Upper lobe of right lung (tissue), 1 donor: ENCODE results near the gene LIPF. TPM values are rescaled to one million over a fixed set of nuclear protein-coding genes. Genes with fewer than 3 reads are reported as not detected.
"Not testable (repeated sequence)": the region's sequence is repeated elsewhere in the genome, so short reads cannot be mapped to it uniquely, and the experiment has no call there.

Experiments
- ATAC-seq: fragments of 200-7000 bp; cut with Tn5 transposase; one replicate; pipeline ENCODE4 v1.9.1; 2020; ENCODE audit warnings: mild to moderate bottlenecking, moderate library complexity
- DNase-seq: peaks from one replicate; pipeline ENCODE4 v3.0.0-alpha.2; 2020
- H3K27ac ChIP-seq: fragments of 200-600 bp; one replicate; pipeline ENCODE4 v1.8.0; 2022
- H3K27me3 ChIP-seq: fragments of 200-600 bp; one replicate; pipeline ENCODE4 v1.8.0; 2022; ENCODE audit warnings: mild to moderate bottlenecking
- H3K36me3 ChIP-seq: fragments of 200-600 bp; one replicate; pipeline ENCODE4 v1.8.0; 2022
- H3K4me1 ChIP-seq: fragments of 200-600 bp; one replicate; pipeline ENCODE4 v1.8.0; 2022
- H3K4me3 ChIP-seq: fragments of 200-600 bp; one replicate; pipeline ENCODE4 v1.8.0; 2022; ENCODE audit warnings: mild to moderate bottlenecking
- H3K9me3 ChIP-seq: fragments of 200-600 bp; one replicate; pipeline ENCODE4 v1.8.0; 2022
- intact Hi-C: fragments of 100-400 bp; cut with DNase I; formaldehyde crosslinking; loops from one replicate; pipeline ENCODE4 v1.11.0; 2022
- total RNA-seq: library from RNA; stranded (reverse); fragmentation: NEBNext Ultra II Directional; extraction: Animal tissue kit (Norgen Biotek cat#: 25700); gene quantifications from one replicate; pipeline ENCODE4 v1.2.1, GENCODE V29; 2021
- TF ChIP-seq, protein P1 (sequence below): fragments of 200-600 bp; IDR thresholded peaks from one replicate; pipeline ENCODE4 v1.8.0; 2022; ENCODE audit warnings: antibody characterized with exemption
- donor health status: DM: no; HTN: yes; CAD: no; lungs with severe emphysema.

Gene LIPF
- total RNA-seq, 1 donor from 2014 or later, result not detected

GRCh38 chr10:88660598-88660884 lies 3.7 kb upstream of the LIPF start:
- Histone ChIP-seq H3K36me3 (no peaks in the 10 kb centered on the region), H3K27me3 (no peaks in the 10 kb centered on the region), H3K27ac (no peak overlapping the region), H3K4me3 (no peak overlapping the region), H3K4me1 (no peaks in the 10 kb centered on the region), H3K9me3 (no peaks in the 10 kb centered on the region)
- intact Hi-C loops, result no loop called here
- TF ChIP-seq, protein P1, sequence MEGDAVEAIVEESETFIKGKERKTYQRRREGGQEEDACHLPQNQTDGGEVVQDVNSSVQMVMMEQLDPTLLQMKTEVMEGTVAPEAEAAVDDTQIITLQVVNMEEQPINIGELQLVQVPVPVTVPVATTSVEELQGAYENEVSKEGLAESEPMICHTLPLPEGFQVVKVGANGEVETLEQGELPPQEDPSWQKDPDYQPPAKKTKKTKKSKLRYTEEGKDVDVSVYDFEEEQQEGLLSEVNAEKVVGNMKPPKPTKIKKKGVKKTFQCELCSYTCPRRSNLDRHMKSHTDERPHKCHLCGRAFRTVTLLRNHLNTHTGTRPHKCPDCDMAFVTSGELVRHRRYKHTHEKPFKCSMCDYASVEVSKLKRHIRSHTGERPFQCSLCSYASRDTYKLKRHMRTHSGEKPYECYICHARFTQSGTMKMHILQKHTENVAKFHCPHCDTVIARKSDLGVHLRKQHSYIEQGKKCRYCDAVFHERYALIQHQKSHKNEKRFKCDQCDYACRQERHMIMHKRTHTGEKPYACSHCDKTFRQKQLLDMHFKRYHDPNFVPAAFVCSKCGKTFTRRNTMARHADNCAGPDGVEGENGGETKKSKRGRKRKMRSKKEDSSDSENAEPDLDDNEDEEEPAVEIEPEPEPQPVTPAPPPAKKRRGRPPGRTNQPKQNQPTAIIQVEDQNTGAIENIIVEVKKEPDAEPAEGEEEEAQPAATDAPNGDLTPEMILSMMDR, result no peak
- ATAC-seq (no peak), DNase-seq (no peak)

- H3K27ac ChIP-seq, result no peak overlapping the region
- H3K36me3 ChIP-seq, result no peaks in the 10 kb centered on the region
- intact Hi-C loops, result no loop called here
- no peak overlapping the region for H3K4me3 ChIP-seq
- DNase-seq, result no peak
- H3K4me1 ChIP-seq, result no peaks in the 10 kb centered on the region
- H3K9me3 ChIP-seq, result no peaks in the 10 kb centered on the region
- TF ChIP-seq, protein P1, result no peak
- no peaks in the 10 kb centered on the region for H3K27me3 ChIP-seq
- ATAC-seq, result no peak
These were observed 3.2 kb upstream of the LIPF start for GRCh38 chr10:88661018-88661417.

GRCh38 chr10:88661577-88661976 lies 2.7 kb upstream of the LIPF start:
- DNase-seq, result no peak

DNA sequence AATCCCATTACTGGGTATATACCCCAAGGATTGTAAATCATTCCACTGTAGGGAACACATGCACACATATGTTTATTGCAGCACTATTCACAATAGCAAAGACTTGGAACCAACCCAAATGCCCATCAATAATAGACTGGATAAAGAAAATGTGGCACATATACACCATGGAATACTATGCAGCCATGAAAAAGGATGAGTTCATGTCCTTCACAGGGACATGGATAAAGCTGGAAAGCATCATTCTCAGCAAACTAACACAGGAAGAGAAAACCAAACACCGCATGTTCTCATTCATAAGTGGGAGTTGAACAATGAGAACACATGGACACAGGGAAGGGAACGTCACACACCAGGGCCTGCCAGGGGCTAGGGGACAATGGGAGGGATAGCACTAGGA lies 1.1 kb upstream of the LIPF start:
- H3K27ac ChIP-seq, H3K4me3 ChIP-seq, H3K9me3 ChIP-seq, ATAC-seq, H3K4me1 ChIP-seq, H3K27me3 ChIP-seq, DNase-seq, intact Hi-C loops, H3K36me3 ChIP-seq: not testable (repeated sequence)

More at GRCh38 chr10:88661577-88661976, 2.7 kb upstream of the LIPF start:
- H3K27me3 ChIP-seq, result no peaks in the 10 kb centered on the region
- TF ChIP-seq, protein P1, result no peak
- H3K9me3 ChIP-seq, result no peaks in the 10 kb centered on the region
- H3K27ac ChIP-seq, result no peak overlapping the region
- no peaks in the 10 kb centered on the region for H3K4me1 ChIP-seq
- H3K36me3 ChIP-seq, result no peaks in the 10 kb centered on the region
- intact Hi-C loops, result no loop called here
- no peak for ATAC-seq
- H3K4me3 ChIP-seq, result no peak overlapping the region

DNA sequence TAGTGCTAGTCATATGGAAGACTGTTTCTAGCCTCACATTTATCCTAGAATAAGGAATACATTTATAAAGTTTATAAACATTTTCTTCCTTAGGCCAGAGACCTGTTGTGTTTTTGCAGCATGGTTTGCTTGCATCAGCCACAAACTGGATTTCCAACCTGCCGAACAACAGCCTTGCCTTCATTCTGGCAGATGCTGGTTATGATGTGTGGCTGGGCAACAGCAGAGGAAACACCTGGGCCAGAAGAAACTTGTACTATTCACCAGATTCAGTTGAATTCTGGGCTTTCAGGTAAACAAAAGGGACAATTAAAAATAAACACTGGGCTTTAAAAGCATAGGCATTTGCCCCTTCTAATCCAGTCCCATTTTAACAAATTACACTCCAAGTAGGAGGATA lies 4.2 kb downstream of the LIPF start:
- H3K27ac ChIP-seq, result no peak overlapping the region
- H3K4me3 ChIP-seq, result no peak overlapping the region
- DNase-seq (no peak), ATAC-seq (no peak)
- H3K4me1 ChIP-seq, result no peaks in the 10 kb centered on the region
- TF ChIP-seq, protein P1, result no peak
- no peaks in the 10 kb centered on the region for H3K27me3 ChIP-seq
- no peaks in the 10 kb centered on the region for H3K9me3 ChIP-seq
- no peaks in the 10 kb centered on the region for H3K36me3 ChIP-seq
- intact Hi-C loops, result no loop called here

DNA sequence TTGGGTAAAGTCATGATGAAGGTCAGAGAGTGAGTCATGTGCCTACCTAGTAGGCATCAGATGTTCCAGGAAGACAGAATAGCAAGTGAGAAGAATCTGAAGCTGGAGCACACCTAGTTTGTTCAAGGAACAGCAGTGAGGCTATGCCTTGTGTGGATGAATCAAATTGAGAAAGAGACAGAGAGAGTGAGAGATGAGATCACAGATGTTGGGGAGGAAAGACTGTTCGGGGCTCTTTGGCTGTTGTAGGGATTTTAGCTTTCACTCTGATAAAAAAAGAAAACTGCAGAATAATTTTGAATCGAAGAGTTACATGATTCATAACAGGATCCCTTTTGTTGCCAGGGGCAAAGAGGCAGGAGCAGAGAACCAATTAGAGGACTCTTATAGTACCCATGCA lies 6.3 kb downstream of the LIPF start:
- H3K27ac ChIP-seq, result no peak overlapping the region
- ATAC-seq (no peak), DNase-seq (no peak)
- TF ChIP-seq, protein P1, result no peak
- no peaks in the 10 kb centered on the region for H3K36me3 ChIP-seq
- no peaks in the 10 kb centered on the region for H3K9me3 ChIP-seq
- no peaks in the 10 kb centered on the region for H3K4me1 ChIP-seq
- no peak overlapping the region for H3K4me3 ChIP-seq
- H3K27me3 ChIP-seq, result no peaks in the 10 kb centered on the region
- intact Hi-C loops, result no loop called here
